ENCODE data around the gene CEACAM16.

- TF ChIP-seq CTCF (IDR thresholded peaks at IDR 0.05; ENCODE audit: poor library complexity, severe bottlenecking) (no peak), EZH2 (IDR thresholded peaks at IDR 0.05; ENCODE audit: borderline replicate concordance, insufficient read depth, low read length, poor library complexity, severe bottlenecking) (no peak), REST (IDR thresholded peaks at IDR 0.05; ENCODE audit: borderline replicate concordance) (no peak), TAF1 (IDR thresholded peaks at IDR 0.05; ENCODE audit: low read depth) (no peak), EP300 (conservative IDR thresholded peaks at IDR 0.05; ENCODE audit: poor library complexity, severe bottlenecking) (no peak), POLR2AphosphoS5 (IDR thresholded peaks at IDR 0.05) (no peak)
Measured at GRCh38 chr19:44704982-44705381, 6.0 kb downstream of the CEACAM16 start.
